GM23248 (cell line): ENCODE data around the gene SLC13A2.

ENCODE experiments used
- EZH2 ChIP-seq: fragments of 200-600 bp; sonication (generic); IDR thresholded peaks from 2 replicates; pipeline ENCODE4 v1.6.1; 2018; ENCODE audit warnings: antibody characterized with exemption, mild to moderate bottlenecking; ENCODE audit not compliant: insufficient read depth, poor library complexity, severe bottlenecking
- EZH2phosphoT487 ChIP-seq: fragments of 200-600 bp; sonication (generic); IDR thresholded peaks from 2 replicates; pipeline ENCODE4 v1.6.1; 2018; ENCODE audit warnings: antibody characterized with exemption, moderate library complexity, mild to moderate bottlenecking, low read depth; ENCODE audit not compliant: insufficient read depth

DNA sequence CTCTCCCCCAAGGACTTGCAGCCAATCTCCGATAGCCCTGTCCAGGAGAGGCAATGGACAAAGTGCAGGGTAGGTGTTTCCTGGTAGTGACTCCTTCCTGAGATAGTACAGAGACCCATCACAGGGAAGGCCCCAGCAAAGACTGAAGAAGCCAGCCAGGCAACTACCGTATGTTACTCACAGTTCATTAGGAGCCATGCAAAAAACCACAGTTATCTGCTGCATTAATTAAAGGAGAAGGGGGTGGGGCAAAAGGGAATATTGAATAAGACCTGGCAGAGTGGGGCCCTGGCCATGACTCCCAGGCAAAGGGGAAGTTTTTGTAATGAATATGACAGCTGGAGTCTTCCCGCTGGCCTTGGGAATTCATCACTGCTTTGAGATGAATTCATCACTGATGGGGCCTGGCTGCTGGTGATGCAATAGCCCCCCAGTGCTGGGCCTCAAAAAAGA lies 2.5 kb upstream of the SLC13A2 start:
- TF ChIP-seq EZH2phosphoT487 (no peak), EZH2 (no peak)
